Heart left ventricle (tissue), 16 donors: ENCODE data around the gene FCHSD2. TPM values are rescaled to one million over a fixed set of nuclear protein-coding genes. Genes with fewer than 3 reads are reported as not detected.

ENCODE experiments used
- ATAC-seq, 4 donors: fragments of 200-7000 bp; cut with Tn5 transposase; one replicate each; pipeline ENCODE4 v1.9.1; 2020 to 2022; ENCODE audit warnings: moderate library complexity in 4 of 4, mild to moderate bottlenecking in 3 of 4, moderate number of reproducible peaks in 1 of 4
- DNase-seq, 5 donors: peaks; one replicate each; pipeline ENCODE4 v3.0.0-alpha.2; 2020
- H3K27ac ChIP-seq, 12 donors: fragments of 200-600 bp; sonication (generic) in 4 of 12; one replicate each; pipeline versions ENCODE4 v1.5.0 to v1.8.0; 2016 to 2022; ENCODE audit warnings: mild to moderate bottlenecking in 2 of 12
- H3K27me3 ChIP-seq, 9 donors: fragments of 200-600 bp; sonication (generic) in 2 of 9; one replicate each; pipeline versions ENCODE4 v1.5.1 to v1.8.0; 2016 to 2022; ENCODE audit warnings: mild to moderate bottlenecking in 3 of 9
- H3K36me3 ChIP-seq, 9 donors: fragments of 200-600 bp; sonication (generic) in 2 of 9; one replicate each; pipeline versions ENCODE4 v1.5.0 to v1.8.0; 2018 to 2022; ENCODE audit warnings: mild to moderate bottlenecking in 2 of 9
- H3K4me1 ChIP-seq, 12 donors: fragments of 200-600 bp; sonication (generic) in 4 of 12; one replicate each; pipeline versions ENCODE4 v1.5.0 to v1.8.0; 2016 to 2022; ENCODE audit warnings: mild to moderate bottlenecking in 3 of 12
- H3K4me3 ChIP-seq, 12 donors: fragments of 200-600 bp; sonication (generic) in 4 of 12; one replicate each; pipeline versions ENCODE4 v1.5.0 to v1.8.0; 2017 to 2022; ENCODE audit warnings: mild to moderate bottlenecking in 9 of 12, moderate library complexity in 4 of 12
- H3K9me3 ChIP-seq, 12 donors: fragments of 200-600 bp; sonication (generic) in 4 of 12; one replicate each; pipeline versions ENCODE4 v1.5.0 to v1.8.0; 2016 to 2022; ENCODE audit warnings: mild to moderate bottlenecking in 1 of 12
- POLR2A ChIP-seq, 2 donors: fragments of 450-650 bp; IDR thresholded peaks; one replicate each; pipeline ENCODE4 v1.6.1; 2017; ENCODE audit warnings: antibody characterized with exemption in 2 of 2, mild to moderate bottlenecking in 2 of 2, moderate library complexity in 2 of 2
- WGBS, 4 donors: extraction: QIAGEN DNeasy Blood & Tissue Kit in 2 of 4; methylation state at CpG; one replicate each; pipeline versions ENCODE4 v1.1.5 to v1.1.7; 2013 to 2018; 5-methylcytosine and 5-hydroxymethylcytosine counted together
- intact Hi-C, 10 donors: fragments of 100-400 bp; cut with DNase I; formaldehyde crosslinking; loops; one replicate each; pipeline versions ENCODE4 v1.11.1 to v1.14.2; 2022
- polyA plus RNA-seq, 2 donors: library from polyadenylated mRNA; stranded (reverse); fragments of 200-250 nt; gene quantifications; one replicate each; pipeline ENCODE4 v1.2.3, GENCODE V29; 2013
- total RNA-seq, 9 donors: library from RNA; depleted of rRNA in 2 of 9; stranded (reverse); fragments of >200 nt in 2 of 9; fragmentation: NEBNext Ultra II Directional in 3 of 9; extraction: Animal tissue kit (Norgen Biotek cat#: 25700) in 3 of 9; gene quantifications; one replicate each; pipeline versions ENCODE4 v1.1.0 to v1.2.4, GENCODE V29; 2016 to 2023
- TF ChIP-seq, protein P1 (sequence below), 12 donors: fragments of 200-600 bp; sonication (generic) in 4 of 12; IDR thresholded peaks; one replicate each; pipeline versions ENCODE4 v1.5.0 to v1.8.0; 2018 to 2022; ENCODE audit warnings: antibody characterized with exemption in 12 of 12, mild to moderate bottlenecking in 5 of 12
- donor health status: ischemic (EF 13 %, LVEDD 7.1; RV severe dilation, severe dysfunction).
- donor health status: healthy with polysubstance abuse.
- donor health status: DM: no; HTN: yes; CAD: no.
- donor health status: DM: no; HTN: no; CAD: no.
- donor health status: ischemic (EF 25% LVEDD 6.9; RV normal size, moderate dysfunction).
- donor health status: ischemic (EF 25% LVEDD 5.7; RV mildly dilated, moderate dysfunction).
- donor health status: healthy.
- donor health status: DM: yes; HTN: yes; CAD: no.
- donor health status: ischemic (EF 35%, LVEDD 5.7; RV mildly dilated, moderate dysfunction).
- donor health status: nonischemic (EF 11% LVEDD 7.7; RV severe dilation, severe dysfunction).
- donor health status: DM: yes; HTN: yes; CAD: no.
- donor health status: PGD.
- donor health status: ischemic (EF 29% LVEDD 5.4; RV normal size, mild dysfunction).
- donor health status: nonischemic (EF 23%, LVEDD 6.1; RV moderate dilation, normal function).

The FCHSD2 gene
- total and polyA plus RNA-seq, 11 donors = 9.9 to 61.1 (median 39.0) TPM

DNA sequence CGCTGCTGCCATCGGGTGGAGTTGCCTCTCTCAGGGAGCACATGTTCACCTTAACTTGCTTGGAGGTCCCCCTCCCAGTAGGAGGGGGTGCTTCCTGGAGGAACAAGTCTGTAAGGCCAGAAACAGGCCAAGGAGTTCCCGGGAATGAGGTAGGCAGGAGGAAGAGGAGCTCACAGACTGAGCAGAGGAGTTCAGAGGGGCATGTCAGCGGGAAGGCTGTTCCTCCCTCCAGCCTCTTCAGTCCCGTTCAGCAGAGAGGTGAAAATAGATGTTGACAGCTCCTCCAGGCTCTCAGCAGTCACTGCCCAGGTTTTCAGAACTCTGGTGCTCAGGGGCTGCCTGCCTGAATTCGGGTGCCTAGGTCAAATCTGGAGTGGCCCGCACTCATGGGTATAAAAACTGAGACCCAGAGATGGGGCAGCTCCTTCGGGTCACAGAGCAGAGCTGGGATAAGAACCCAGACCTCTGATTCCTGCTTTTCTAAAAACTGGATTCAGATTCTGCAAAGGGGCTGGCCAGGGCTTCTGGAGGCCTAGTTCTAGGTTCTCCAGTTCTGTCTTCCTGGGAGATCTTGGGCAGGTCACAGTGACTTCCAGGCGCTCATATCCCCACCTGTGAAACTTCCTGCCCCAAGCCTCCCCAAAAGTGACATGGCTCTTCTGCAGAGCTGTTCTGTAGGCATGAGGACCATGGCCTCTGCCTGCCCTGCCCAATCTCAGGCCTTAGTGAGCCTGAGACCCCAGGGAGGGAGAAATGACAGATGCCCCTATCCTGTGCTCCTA lies 309.6 kb downstream of the FCHSD2 start:
- Histone ChIP-seq H3K36me3 (peaks cover 0 to 55% (median 14%) of the 10 kb centered on the region in 9 donors), H3K9me3 (no peaks in the 10 kb centered on the region), H3K4me1 (peaks cover 39 to 88% (median 65%) of the 10 kb centered on the region in 12 donors), H3K4me3 (no peak overlapping the region), H3K27me3 (no peaks in the 10 kb centered on the region), H3K27ac (peak overlapping the region; percentile 80 to 98 (median 90))
- WGBS, 4 donors = 44 to 48% (median 46%) methylated on average over 8 to 9 of the region's 9 CpGs
- peak in 1 of 5 donors; percentile 22 for DNase-seq
- TF ChIP-seq POLR2A (IDR thresholded peaks at IDR 0.05) = no peak
- intact Hi-C loops = loop anchor here in 8 of 10 donors (2.0 to 10.0 kb wide), 8 partner anchors 16 to 460 kb away; partner anchors contain the start of gene FCHSD2 (in 5 of the 8)
- peak in 3 of 4 donors; percentile 0 to 9 (median 2) for ATAC-seq

DNA sequence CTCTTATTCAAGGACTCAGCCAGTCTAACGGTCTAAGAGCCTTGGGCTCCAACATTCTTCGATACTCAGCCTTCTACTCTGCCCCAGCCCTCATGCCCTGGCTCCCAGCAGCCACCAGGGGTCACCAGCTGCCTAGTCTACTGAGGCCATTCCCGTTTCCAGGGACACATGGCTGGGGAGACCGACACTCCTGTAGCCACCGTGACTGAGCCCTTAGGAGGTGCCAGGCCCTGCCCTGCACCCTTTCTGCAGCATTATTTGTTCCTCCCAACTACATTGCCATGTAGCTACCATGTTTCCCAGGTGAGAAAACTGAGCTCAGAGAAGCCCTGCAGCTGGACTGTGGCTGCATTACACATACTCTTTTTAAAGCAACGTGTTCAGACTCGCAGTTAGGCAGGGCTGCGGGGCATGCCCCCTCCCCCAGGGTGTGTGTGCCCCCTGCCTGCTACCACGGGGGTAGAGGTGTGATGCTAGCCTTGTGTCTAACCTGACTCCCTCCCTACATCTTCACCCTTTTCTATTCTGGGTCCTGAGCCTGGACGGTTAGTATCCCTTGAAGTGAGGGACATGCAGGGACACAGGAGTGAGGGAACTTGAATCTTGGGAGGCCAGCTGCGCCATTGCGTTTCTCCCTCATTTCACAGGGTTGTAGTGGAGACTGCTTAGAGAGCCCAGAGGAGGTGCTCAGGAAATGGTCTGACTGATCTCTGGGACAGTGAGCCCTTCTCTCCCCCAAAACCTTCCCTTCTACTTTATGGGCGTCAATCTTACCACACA lies 310.4 kb downstream of the FCHSD2 start:
- TF ChIP-seq, protein P1, sequence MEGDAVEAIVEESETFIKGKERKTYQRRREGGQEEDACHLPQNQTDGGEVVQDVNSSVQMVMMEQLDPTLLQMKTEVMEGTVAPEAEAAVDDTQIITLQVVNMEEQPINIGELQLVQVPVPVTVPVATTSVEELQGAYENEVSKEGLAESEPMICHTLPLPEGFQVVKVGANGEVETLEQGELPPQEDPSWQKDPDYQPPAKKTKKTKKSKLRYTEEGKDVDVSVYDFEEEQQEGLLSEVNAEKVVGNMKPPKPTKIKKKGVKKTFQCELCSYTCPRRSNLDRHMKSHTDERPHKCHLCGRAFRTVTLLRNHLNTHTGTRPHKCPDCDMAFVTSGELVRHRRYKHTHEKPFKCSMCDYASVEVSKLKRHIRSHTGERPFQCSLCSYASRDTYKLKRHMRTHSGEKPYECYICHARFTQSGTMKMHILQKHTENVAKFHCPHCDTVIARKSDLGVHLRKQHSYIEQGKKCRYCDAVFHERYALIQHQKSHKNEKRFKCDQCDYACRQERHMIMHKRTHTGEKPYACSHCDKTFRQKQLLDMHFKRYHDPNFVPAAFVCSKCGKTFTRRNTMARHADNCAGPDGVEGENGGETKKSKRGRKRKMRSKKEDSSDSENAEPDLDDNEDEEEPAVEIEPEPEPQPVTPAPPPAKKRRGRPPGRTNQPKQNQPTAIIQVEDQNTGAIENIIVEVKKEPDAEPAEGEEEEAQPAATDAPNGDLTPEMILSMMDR (IDR thresholded peaks at IDR 0.05) = peak; percentile 91 to 99 (median 97)
- no peak for TF ChIP-seq POLR2A (IDR thresholded peaks at IDR 0.05)
- H3K4me1 ChIP-seq = peaks cover 39 to 85% (median 61%) of the 10 kb centered on the region in 12 donors
- intact Hi-C loops = loop anchor here (1.0 to 10.0 kb wide), 17 partner anchors 17 to 461 kb away; partner anchors contain the start of gene FCHSD2 (in 5 of the 10)

DNA sequence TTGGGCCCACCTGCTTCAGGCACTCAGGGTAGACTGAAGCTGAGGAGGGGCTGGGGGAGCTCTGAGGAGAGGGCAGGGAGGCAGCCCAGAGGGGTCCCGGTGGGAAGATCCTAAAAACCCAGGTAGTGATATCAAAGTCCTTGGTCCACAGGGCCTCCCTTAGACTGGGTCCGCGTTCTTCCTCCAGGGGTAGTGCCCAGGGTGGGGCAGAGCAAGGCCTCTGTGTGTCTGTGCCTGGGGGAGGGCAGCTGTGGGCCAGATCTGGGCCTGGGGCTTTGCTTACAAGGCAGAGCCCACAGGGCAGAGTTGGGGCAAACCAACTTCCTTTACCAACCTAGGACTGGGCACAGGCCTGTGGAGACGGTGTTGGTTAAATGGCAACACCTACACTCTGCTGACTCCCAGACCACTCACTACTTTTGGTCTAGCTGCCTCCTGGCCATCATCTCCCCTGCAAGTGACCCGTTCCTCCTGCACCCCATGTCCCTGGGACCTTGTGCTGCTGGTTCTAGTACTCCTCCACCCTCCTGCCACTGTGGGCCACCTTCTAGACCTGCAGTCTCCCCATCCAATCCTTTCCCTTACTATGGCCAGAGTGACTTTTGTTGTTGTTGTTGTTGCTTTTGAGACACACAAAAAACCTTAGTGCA lies 312.1 kb downstream of the FCHSD2 start:
- WGBS, 4 donors = 87 to 95% (median 90%) methylated on average over 5 of the region's 5 CpGs

More for the DNA sequence above, 310.4 kb downstream of the FCHSD2 start:
- Histone ChIP-seq H3K4me3 (no peak overlapping the region), H3K27me3 (no peaks in the 10 kb centered on the region), H3K36me3 (peaks cover 0 to 47% (median 7%) of the 10 kb centered on the region in 9 donors), H3K9me3 (no peaks in the 10 kb centered on the region), H3K27ac (peak overlapping the region; percentile 80 to 98 (median 90))
- WGBS, 4 donors = 17 to 30% (median 24%) methylated on average over 12 to 13 of the region's 13 CpGs
- DNase-seq (peak; percentile 85 to 91 (median 88)), ATAC-seq (peak; percentile 73 to 81 (median 76))

More for the DNA sequence above, 312.1 kb downstream of the FCHSD2 start:
- Histone ChIP-seq H3K4me3 (no peak overlapping the region), H3K27me3 (no peaks in the 10 kb centered on the region), H3K9me3 (no peaks in the 10 kb centered on the region), H3K36me3 (peaks cover 0 to 64% (median 7%) of the 10 kb centered on the region in 9 donors), H3K4me1 (peaks cover 34 to 68% (median 44%) of the 10 kb centered on the region in 12 donors), H3K27ac (peak overlapping the region in 1 of 12 donors; percentile 52)
- intact Hi-C loops = loop anchor here in 9 of 10 donors (2.0 to 10.0 kb wide), 11 partner anchors 19 to 462 kb away; partner anchors contain the start of gene FCHSD2 (in 5 of the 9)
- TF ChIP-seq, protein P1 (IDR thresholded peaks at IDR 0.05) = no peak
- TF ChIP-seq POLR2A (IDR thresholded peaks at IDR 0.05) = no peak
- ATAC-seq (no peak), DNase-seq (no peak)
